ENCODE measurements around the gene HCRTR1.

HCRTR1 gene

DNA sequence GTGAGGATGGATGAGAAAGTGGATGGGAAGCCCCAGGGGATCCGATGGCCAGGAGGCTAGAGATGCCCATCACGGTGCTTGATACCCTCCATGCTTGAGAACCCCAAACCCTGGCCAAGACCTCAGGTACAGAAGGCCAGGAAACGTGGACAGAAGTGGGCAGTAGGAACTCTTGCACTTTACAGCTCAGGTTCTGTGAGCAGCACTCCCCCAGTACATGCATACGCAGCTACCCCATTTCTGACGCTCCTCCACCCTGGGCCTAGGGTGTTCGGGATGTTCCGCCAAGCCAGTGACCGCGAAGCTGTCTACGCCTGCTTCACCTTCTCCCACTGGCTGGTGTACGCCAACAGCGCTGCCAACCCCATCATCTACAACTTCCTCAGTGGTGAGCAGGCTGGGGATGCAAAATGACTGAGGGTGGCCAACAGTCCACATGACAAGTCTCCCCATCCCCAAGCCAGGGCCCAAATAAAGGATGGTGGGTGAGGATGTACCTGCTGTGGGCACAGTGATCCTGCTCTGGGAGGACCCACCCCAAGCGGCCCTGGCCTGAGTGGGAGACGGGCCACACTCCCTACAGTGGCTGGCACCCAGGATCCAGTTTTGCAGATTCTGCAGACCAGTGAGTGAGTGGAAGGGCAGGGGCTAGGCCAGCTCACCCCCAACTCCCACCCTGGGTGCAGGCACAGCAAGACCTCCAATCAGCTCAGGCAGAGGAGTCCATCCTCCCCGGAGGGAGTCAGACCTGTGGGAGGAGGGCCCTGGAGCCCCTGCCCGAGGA lies 7.4 kb downstream of the HCRTR1 start:
- H3K4me2 ChIP-seq (ENCODE audit: low read depth, low read length, poor library complexity, severe bottlenecking), result no peak overlapping the region
- H3K4me1 ChIP-seq (ENCODE audit: insufficient read depth, low read length, poor library complexity, severe bottlenecking), result no peaks in the 10 kb centered on the region

GRCh38 chr1:31625561-31626222 lies 8.2 kb downstream of the HCRTR1 start:
- no peaks in the 10 kb centered on the region for H3K4me1 ChIP-seq (ENCODE audit: insufficient read depth, low read length, poor library complexity, severe bottlenecking)

More for the DNA sequence above, 7.4 kb downstream of the HCRTR1 start:
- H3K4me3 ChIP-seq (ENCODE audit: low read length, poor library complexity, severe bottlenecking), result no peak overlapping the region
- no peaks in the 10 kb centered on the region for H3K27me3 ChIP-seq (ENCODE audit: insufficient read depth, low read length, poor library complexity, severe bottlenecking)
- H2AFZ ChIP-seq (ENCODE audit: low read length), result no peak overlapping the region
- H3K36me3 ChIP-seq (ENCODE audit: insufficient read depth, low read length), result peaks cover 34% of the 10 kb centered on the region; the same call in 1 of the 2 replicates
- no peaks in the 10 kb centered on the region for H3K9me3 ChIP-seq (ENCODE audit: insufficient read depth, low read depth, low read length)
- H3K79me2 ChIP-seq (ENCODE audit: insufficient read depth, low read length), result no peaks in the 10 kb centered on the region
- no peaks in the 10 kb centered on the region for H3F3A ChIP-seq (ENCODE audit: low read depth)
- H4K20me1 ChIP-seq (ENCODE audit: insufficient read depth, low read length, poor library complexity, severe bottlenecking), result no peaks in the 10 kb centered on the region
- no peak overlapping the region for H3K9ac ChIP-seq (ENCODE audit: low read depth, low read length, poor library complexity, severe bottlenecking)
- H3K9me2 ChIP-seq (replicated peaks; ENCODE audit: low read depth, low read length), result no peaks in the 10 kb centered on the region
- no peak for TF ChIP-seq EZH2phosphoT487 (IDR thresholded peaks at IDR 0.05; ENCODE audit: borderline replicate concordance)
- TF ChIP-seq CTCF (conservative IDR thresholded peaks at IDR 0.05; ENCODE audit: low read length), result no peak

More at GRCh38 chr1:31625561-31626222, 8.2 kb downstream of the HCRTR1 start:
- H3K79me2 ChIP-seq (ENCODE audit: insufficient read depth, low read length), result no peaks in the 10 kb centered on the region
- TF ChIP-seq EZH2phosphoT487 (IDR thresholded peaks at IDR 0.05; ENCODE audit: borderline replicate concordance), result no peak
- no peak for TF ChIP-seq CTCF (conservative IDR thresholded peaks at IDR 0.05; ENCODE audit: low read length)
- no peaks in the 10 kb centered on the region for H3K27me3 ChIP-seq (ENCODE audit: insufficient read depth, low read length, poor library complexity, severe bottlenecking)
- no peaks in the 10 kb centered on the region for H3F3A ChIP-seq (ENCODE audit: low read depth)
- no peak overlapping the region for H2AFZ ChIP-seq (ENCODE audit: low read length)
- no peaks in the 10 kb centered on the region for H3K9me3 ChIP-seq (ENCODE audit: insufficient read depth, low read depth, low read length)
- peaks cover 42% of the 10 kb centered on the region; the same call in 1 of the 2 replicates for H3K36me3 ChIP-seq (ENCODE audit: insufficient read depth, low read length)
- no peak overlapping the region for H3K9ac ChIP-seq (ENCODE audit: low read depth, low read length, poor library complexity, severe bottlenecking)
- H3K9me2 ChIP-seq (replicated peaks; ENCODE audit: low read depth, low read length), result no peaks in the 10 kb centered on the region
- H4K20me1 ChIP-seq (ENCODE audit: insufficient read depth, low read length, poor library complexity, severe bottlenecking), result no peaks in the 10 kb centered on the region
- H3K4me2 ChIP-seq (ENCODE audit: low read depth, low read length, poor library complexity, severe bottlenecking), result no peak overlapping the region
- H3K4me3 ChIP-seq (ENCODE audit: low read length, poor library complexity, severe bottlenecking), result no peak overlapping the region
